IPS DF 4.7 (cell line): ENCODE results near the gene PIMREG.

ENCODE experiments used
- DNase-seq: peaks from one replicate; pipeline ENCODE4 v3.0.0-alpha.2; 2013; ENCODE audit warnings: low spot score; ENCODE audit errors: extremely low read depth

The PIMREG gene

DNA sequence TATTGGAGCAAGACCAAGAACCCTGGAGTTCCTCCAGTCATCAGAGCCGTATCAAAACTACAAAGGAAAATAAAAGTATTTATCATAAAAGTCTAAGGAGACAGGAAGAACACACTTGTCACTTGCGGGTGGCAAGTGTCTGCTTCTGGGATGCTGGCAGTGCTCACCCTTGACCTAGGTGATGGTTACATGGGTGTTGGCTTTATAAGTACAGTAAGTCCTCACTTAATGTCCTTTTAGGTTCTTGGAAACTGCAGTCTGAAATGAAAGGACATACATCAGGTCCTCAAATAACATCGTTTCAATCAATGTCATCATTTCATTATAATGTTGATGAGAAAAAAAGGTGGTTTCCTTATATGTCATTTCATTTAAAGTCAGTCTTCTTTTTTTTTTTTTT, 6.3 kb upstream of the PIMREG start:
- no peak for DNase-seq

DNA sequence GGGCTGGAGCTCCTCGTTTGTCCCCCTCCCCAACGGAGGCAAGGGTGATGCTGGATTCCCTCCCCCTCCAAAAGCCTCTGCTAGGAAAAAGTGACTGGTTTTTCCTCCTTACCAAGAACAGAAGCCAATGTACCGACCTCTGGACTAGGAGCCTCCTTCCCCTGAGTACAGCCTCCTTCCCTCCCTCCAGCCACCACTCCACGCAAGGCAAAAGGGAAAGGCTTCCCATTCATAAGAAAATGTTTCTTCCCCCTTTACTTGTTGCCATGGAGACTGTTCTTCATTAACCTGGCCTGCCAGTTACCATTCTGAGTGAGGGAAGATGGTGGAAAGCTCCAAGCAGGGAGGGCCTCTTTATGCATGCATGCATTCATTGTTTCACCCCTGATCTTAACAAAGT, 4.3 kb upstream of the PIMREG start:
- no peak for DNase-seq

DNA sequence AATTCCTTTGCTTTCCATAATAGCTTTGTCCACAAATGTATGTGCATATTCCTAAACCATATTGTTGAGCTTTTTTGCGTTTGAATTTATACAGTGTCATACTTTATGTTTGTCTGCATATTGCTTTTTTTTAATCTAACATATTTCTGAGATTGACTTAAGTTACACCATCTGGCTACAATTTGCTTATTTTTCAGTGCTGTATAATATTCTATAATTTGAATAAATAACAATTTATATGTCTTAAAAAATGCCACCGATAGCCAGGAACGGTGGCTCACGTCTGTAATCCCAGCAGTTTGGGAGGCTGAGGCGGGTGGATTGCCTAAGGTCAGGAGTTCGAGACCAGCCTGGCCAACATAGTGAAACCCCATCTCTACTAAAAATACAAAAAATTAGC, 1.5 kb upstream of the PIMREG start:
- DNase-seq: no peak

DNA sequence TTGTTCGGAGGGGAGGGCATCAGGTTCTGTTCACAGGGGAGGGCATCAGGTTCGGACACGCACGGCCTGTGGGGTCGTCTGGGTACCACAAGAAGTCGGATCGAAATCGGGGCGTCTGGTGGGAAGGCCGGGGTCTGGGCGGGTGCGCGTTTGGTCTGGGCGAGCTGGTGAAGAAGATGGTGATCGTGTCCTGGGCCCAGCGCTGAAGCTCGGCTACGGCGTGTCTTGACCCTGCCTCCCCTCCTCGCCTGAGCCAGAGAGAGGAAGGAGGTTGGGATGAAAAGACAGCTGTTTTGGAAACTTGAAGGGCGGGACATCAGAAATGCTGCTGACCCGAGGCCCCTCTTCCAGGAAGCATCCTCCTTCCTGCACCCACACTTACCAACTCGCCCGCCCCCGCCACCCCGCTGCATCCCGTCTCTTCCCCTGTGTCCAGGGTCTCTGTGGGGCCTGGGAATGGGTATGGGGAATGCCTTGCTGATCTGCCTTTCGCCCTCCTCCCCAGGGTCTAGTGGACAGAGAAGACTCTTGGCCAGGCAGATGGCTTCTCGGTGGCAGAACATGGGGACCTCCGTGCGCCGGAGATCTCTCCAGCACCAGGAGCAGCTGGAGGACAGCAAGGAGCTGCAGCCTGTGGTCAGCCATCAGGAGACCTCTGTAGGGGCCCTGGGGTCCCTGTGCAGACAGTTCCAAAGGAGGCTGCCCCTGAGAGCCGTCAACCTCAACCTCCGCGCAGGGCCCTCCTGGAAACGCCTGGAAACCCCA, 498 bp downstream of the PIMREG start:
- DNase-seq: no peak

DNA sequence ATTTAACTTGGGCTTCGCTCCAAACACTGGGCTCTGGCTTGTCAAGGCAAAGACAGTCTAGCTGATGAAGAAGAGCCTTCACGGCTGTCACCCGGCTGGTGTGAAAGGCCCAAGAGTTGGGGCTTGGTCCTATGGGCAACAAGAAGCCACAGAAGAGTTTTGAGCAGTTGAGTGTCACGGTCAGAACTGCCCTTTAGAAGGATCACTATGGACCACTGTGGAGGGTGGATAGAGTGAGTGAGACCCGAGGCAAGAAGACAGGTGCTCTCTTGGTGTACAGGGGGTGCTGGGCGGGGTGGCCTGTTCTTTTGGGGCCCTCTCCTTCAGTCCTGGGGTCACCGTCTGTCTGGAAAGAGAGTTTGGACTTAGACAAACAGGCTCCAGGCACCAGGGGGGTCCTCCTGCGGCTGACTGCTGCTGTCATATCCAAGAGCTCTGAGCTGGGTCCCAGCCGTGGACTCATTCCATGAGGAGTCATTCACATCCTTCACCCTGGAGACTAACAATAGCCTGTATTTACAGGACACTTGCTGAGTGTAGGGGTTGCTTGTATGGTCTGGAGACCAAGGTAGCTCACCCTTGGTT, 2.4 kb downstream of the PIMREG start:
- DNase-seq: no peak

DNA sequence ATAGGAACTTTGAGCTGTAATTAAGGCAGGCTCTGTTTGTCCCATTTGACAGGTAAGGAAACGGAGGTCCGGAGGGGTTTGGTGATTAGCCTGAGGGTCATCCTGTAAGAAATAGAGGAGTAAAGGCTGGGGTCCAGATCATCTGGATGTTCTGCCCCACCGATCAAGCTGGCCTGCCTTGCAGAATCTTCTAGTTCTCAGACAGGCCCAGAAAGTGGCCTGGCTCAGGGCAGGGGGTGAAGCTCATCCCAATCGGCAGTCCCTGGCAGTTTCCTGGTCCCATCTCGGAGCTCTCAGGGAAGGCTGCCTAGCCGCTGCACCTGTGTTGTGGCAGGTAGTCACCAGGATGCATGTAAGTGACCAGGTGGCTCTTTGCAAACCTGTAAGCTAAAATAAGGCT, 4.2 kb downstream of the PIMREG start:
- no peak for DNase-seq

DNA sequence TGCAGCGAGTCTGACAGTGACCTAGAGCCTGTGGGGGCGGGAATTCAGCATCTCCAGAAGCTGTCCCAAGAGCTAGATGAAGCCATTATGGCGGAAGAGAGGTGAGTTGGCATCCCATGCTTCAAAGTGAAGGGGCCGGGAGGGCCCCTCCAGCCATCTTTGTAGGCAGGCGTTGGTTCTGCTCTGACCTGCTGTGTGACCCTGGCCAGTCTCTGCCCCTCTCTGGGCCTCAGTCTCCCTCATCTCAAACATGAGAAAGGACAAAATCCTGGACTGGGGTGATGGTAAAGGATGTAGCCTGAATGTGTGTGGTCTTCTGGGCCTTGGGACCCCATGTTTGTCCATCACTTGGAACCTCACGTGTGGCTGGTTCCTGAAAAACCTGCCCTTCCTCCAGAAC, 5.1 kb downstream of the PIMREG start:
- DNase-seq: no peak

DNA sequence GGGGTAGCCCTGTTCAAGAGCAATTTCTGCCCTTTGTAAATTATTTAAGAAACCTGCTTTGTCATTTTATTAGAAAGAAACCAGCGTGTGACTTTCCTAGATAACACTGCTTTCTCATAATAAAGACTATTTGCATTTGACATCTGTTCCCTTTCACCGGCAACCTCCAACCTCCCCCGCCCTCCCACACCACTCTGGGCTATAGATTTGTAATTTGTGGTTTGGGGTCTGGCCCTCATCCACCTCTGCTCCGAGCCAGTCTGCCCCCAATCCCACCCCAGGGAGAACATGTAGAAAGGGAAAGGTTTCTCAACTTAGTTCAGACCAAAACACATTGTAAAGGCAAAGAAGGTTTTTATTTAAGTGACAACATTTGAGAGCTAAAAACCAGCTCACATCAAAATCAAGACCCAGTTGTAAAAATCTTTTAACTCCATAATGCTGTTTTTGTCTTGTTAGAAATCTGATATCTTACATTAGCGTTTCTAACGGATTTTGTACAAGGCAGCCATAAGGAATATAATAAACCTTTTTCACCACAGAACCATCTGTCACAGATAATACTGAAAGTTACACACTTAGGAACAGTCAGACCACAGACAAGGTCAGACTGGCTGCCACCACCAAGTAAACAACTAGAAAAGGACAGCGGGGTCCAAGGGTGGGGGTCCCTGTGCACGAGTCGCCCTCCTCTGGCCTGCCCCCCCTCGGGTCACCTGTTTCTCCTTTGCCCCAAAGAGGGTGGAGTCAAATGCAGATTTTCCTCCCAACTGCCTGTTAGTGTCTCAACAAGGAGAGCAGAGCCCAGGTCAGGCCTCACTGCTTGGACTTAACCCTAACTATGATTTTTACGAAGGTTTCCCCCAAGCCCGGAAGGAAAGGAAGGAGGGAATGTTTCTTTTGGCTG, 6.9 kb downstream of the PIMREG start:
- no peak for DNase-seq

DNA sequence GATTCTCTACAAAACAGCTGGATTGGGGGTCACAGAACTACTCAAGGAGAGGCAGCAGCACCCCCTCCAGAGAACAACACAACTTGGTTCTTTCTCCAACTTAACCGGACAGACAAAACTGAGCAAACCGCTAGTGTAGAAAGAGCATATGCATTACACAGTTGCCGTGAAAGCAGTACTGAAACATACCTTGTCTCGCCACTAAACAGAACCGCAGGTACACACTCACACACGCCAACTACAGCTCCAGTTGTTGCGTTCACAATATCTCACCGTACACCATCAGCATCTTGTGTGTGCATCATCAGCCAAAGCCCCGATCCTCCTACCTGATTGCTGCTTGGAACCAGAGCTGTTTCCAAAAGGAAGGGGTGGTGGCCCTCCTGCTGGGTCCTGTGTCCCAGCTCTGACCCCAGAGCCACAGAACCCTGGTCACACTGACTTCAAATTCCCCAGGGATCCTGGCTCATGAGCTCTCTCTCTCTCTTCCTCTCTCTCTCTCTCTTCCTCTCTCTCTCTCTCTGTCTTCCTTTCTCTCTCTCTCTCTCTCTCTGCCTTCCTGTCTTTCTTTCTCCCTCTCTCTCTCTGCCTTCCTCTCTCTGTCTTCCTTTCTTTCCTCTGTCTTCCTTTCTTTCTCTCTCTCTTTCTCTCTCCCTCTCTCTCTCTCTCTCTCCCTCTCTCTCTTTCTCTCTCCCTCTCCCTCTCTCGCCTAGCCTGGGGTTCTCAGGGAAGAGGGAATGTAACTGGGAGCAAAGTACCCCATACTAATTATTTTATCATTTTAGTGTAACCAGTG, 8.4 kb downstream of the PIMREG start:
- DNase-seq: no peak

DNA sequence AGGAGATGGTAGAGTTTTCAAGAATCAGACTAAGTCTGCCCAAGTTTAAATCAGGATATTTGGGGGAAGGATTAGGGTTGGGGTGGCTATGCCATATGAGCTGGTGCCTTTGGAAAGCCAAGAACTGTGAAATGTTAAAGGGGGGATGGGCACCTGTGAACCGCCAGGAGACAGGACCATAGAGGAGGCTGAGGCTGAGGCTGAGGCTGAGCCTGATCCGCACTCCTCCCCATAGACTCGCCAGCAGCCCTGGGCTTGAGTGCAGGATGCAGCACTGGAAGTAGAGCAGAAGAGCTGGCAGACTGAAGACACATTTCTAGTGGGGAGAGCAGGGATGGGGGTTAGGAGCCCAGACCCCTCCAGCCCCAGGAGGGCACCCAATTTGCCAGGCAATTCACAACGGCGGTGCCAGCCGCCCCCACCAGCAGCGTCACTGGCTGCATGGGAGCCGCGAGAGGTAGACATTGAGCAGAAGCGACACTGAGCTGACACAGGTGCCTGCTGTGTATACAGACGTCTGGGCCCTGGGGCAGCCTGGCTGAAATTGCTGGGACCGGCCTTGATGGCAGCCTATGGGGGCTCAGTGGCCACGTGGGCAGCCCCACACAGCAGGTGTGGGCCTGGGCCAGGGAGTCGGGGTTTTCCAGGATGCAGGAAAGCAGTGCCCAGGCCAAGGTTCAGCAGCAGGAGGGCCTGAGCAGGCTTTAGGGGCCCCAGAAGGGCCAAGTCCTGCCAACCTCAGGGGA, 9.2 kb downstream of the PIMREG start:
- no peak for DNase-seq

DNA sequence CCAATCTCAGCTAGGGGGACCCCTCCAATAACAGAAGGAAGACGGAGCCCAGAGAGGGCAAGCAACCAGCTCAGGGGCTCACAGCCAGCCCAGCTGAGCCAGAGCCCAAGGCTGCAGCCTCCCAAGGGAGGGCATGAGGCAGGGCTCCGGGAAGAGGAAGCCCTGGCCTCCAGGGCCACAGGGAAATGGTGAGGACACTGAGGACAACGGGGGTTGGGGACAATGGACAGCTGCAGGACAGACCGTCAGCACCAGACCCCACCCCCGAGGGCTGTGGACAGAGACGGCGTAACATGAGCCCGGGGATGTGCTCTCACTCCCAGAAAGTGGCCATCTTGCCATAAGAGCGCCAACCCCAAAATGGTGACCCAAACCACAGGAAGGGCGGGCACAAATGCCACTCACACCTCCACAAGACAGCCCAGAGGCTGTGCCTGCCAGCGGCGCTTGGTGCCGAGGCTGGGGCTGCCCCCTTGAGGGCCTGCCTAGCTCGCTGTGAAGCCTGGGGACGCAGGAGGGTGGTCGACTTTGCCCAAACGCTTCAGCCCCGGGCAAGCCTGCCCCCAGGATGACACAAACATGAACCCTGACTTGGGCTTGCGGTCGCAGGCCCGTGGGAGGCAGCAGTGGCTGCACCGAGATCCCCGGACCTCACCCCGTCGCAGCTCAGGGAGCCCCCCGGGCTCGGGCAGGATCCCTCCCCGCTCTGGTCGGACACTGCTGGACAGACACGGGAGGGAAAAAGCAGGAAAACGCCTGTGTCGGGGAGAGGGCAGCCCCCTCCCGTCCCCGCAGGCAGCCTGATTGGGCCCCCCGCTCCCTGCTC, 10.5 kb downstream of the PIMREG start:
- DNase-seq: no peak

DNA sequence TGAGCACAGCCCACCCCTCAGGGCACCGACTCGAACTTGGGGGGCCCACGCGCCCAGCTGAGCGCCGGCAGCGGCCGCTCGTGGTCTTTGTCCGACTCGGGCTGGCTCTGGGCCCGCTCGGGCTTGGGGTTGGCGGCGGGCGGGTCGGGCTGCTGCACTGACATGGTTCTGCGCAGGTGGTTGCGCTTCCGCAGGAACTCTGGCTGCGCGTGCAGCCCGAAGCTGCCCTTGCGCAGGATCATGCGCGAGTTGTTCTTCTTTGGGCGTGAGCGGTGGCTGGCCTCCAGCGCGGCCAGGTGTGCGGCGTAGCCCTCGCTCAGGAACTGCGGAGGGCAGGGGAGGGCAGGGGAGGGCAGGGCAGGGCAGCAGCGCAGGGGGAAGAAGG, 11.1 kb downstream of the PIMREG start:
- no peak for DNase-seq

DNA sequence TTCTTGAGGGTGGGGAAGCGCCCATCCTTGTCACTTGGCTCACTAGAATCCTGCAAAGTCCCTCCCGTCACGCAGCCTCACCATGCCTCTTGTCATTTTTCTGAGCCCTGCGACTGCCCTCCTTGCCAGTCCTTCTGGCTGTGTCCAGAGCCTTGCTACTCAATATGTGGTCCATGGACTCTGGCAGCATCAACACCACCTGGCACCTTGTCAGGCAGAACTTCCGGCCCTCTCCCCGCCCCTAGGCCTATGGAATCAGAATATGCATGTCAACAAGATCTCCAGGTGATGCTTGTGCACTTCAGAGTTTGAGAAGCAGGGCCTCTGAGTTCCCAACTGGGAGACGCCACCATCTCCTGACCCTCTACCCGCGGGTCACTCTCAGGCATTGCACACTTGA, 12.1 kb downstream of the PIMREG start:
- DNase-seq: no peak

DNA sequence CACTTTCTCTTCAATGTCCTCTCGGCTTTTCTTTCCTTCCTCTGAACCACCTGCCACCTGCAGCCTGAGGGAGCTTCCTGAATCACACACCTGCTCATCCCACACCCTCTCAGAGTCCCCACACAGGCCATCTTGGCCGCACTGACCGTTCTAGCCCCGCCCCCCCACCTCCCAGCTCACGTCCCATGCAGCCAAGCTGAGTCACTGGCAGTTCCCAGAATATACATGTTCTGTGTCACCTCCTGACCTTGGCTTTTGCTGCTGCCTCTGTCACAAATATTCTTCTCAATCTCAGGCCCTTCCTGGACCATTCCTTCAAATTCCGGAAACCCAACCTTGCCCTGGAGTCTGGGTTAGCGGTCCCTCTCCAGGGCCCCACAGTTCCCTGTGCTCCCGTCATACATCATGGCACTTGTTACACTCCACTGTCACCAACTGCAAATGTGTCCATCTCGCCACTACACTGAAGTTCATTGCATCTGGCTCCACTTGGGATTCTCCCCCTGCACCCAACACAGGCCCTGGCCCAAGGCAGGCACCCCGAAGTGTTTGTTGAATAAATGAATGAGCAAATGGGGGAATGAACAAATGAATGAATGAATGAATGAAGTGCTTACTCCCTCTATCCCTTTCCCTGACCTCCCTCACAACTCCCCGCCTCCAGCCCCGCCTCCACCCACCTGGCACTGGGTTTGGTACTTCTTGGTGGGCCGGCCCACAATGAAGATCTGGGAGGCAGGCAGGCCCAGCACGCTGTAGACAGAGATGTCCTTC, 12.8 kb downstream of the PIMREG start:
- no peak for DNase-seq

DNA sequence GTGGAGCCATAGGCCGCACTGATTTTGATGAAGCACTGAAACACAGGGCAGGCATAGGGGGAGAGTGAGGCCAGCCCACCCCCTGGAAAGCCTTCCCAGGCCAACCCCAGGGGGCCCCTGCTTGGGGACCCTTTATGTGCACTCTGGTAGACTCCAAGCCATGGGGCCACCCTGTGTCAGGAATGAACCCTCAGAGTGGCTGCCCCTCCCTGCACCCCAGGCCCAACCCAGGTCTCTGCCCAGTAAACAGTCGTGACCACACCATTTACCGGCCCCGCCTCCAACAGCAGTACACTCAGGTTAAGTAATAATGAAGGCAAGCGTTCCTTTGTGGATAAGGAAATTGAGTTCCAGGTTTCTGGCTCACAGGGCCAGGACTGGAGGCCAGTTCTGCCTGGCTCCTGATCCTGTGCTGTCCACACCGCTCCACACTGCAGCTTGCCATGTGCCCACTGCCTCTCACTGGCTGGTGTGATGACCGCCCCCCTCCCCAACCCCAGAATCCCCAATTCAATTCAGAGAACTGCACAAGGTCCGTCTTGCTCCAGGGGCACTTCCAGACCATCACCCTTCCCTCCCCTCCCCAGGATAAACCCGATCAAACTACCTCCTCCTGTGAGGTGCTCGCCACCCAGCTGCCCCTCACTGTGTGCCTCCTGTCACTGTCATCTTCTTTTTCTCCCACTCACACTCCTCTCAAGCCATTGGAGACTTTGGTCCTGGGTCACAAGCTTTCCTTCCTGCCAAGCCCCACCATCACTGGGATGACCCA, 13.6 kb downstream of the PIMREG start:
- DNase-seq: no peak

DNA sequence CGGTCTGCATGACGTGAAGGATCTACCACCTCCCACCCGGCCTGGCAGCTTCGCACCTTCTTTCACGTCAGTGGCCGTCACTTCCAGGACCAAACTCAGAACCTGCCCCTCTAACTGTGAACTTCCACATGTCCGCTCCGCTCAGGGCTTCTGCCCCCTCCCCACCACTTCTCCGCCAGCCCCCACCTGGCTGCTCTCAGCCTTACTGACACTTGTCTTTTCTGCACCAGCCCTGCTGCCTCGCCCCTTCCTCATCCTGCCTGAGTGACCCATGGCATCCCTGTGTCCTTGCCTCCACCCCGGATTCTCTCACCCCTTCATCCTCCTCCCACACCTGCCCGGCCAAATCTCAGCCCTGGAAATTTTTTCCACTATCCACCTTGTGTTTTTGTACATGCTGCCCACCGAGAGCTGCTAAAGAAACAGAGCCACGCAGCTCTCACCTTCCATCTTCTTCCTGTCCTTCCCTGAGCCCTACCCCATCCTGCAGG, 14.2 kb downstream of the PIMREG start:
- no peak for DNase-seq

DNA sequence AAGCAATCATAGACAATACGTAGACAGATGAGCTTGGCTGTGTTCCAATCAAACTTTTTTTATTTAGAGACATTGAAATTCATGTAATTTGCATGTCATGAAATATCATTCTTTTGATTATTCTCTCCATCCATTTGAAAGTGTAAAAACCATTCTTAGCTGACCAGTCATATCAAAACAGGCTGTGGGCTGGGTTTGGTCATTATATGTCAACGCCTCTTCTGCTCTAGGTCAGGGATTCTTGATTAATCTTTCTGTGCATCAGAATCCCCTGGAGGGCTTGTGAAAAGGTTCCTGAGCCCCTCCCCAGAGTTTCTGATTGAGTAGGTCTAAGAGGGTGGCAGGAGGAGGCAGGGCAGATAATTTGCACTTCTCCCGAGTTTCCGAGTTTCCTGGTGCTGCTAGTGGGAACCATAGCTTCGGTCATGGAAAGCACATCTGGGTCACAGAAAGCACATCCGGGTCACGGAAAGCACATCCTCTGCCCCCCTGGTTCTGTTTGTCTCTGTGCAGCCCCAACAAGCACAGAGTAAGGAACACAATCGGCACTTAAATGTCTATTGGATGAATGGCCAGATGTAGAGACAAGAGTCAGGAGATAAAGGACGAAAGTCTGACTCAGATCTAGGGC, 16.4 kb downstream of the PIMREG start:
- no peak for DNase-seq

DNA sequence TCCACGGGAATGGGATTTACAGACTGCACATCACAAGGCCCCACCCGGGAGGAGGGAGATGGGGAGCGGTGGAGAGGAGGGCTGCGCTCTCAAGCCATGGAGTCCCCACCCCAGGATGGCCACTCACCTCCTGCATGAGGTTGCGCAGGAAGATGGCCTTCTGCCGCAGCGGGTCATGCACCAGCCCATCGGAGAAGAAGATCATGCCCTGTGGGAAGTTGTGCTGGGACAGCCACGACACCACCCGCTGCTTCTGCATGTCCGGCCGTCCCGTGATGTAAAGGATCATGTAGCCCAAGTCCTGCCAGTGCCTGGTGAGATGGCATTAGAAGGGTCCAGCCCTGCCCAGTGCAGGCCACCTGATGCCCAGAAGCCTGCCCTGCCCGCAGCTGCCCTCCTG, 17.0 kb downstream of the PIMREG start:
- no peak for DNase-seq
